ENCODE measurements around the gene NEU3. TPM values are rescaled to one million over a fixed set of nuclear protein-coding genes. Genes with fewer than 3 reads are reported as not detected.

Gene NEU3
- total RNA-seq, 2 experiments from 2014 or later: 44.8 to 56.3 TPM

GRCh38 chr11:75033916-75034315 lies 45.2 kb downstream of the NEU3 start:
- no peaks in the 10 kb centered on the region for H3K9me3 ChIP-seq (ENCODE audit: low read length)
- H3K4me1 ChIP-seq (ENCODE audit: insufficient read depth, low read length, poor library complexity, severe bottlenecking): peaks cover 13% of the 10 kb centered on the region
- TF ChIP-seq CTCF (conservative IDR thresholded peaks at IDR 0.05; ENCODE audit: low read length) (no peak), EZH2phosphoT487 (IDR thresholded peaks at IDR 0.05; ENCODE audit: borderline replicate concordance, low read depth, low read length) (no peak)
- no peaks in the 10 kb centered on the region for H3K9me2 ChIP-seq (ENCODE audit: insufficient read depth, low read length)
- no peak overlapping the region for H2AFZ ChIP-seq (ENCODE audit: low read length)
- no peaks in the 10 kb centered on the region for H3K36me3 ChIP-seq (ENCODE audit: insufficient read depth, low read length)
- no TSS peak for BruUV-seq (replicated peaks)
- ChIA-PET POLR2A (no interaction called here), CTCF (ENCODE audit: unreplicated experiment) (no interaction called here)
- no peak overlapping the region for H3K4me3 ChIP-seq (ENCODE audit: low read depth, low read length, poor library complexity, severe bottlenecking)
- no peak overlapping the region for H3K4me2 ChIP-seq (ENCODE audit: low read length)
- H3K27ac ChIP-seq (ENCODE audit: low read depth, low read length, poor library complexity, severe bottlenecking): no peak overlapping the region
- no peaks in the 10 kb centered on the region for H4K20me1 ChIP-seq (ENCODE audit: insufficient read depth, low read length)
- intact Hi-C loops (cut with micrococcal nuclease; ENCODE audit: unreplicated experiment): no loop called here
- no peak for DNase-seq (ENCODE audit: low spot score)
- no peaks in the 10 kb centered on the region for H3K79me2 ChIP-seq (ENCODE audit: insufficient read depth, low read depth, low read length)

- H3K36me3 ChIP-seq (ENCODE audit: insufficient read depth, low read length): no peaks in the 10 kb centered on the region
- intact Hi-C loops (cut with micrococcal nuclease; ENCODE audit: unreplicated experiment): no loop called here
- H3K4me3 ChIP-seq (ENCODE audit: low read depth, low read length, poor library complexity, severe bottlenecking): no peak overlapping the region
- H2AFZ ChIP-seq (ENCODE audit: low read length): no peak overlapping the region
- peak overlapping the region; percentile 8; the same call in 1 of the 2 replicates for H3K4me2 ChIP-seq (ENCODE audit: low read length)
- DNase-seq (ENCODE audit: low spot score): no peak
- no peaks in the 10 kb centered on the region for H4K20me1 ChIP-seq (ENCODE audit: insufficient read depth, low read length)
- no peaks in the 10 kb centered on the region for H3K9me2 ChIP-seq (ENCODE audit: insufficient read depth, low read length)
- H3K27ac ChIP-seq (ENCODE audit: low read depth, low read length, poor library complexity, severe bottlenecking): no peak overlapping the region
- TF ChIP-seq EZH2phosphoT487 (IDR thresholded peaks at IDR 0.05; ENCODE audit: borderline replicate concordance, low read depth, low read length) (no peak), CTCF (conservative IDR thresholded peaks at IDR 0.05; ENCODE audit: low read length) (no peak)
- H3K79me2 ChIP-seq (ENCODE audit: insufficient read depth, low read depth, low read length): no peaks in the 10 kb centered on the region
- ChIA-PET POLR2A (interaction anchor here (0.7 to 1.5 kb wide), 6 partner anchors 11 to 118 kb away, joined by 3 to 5 read pairs (median 3); no protein-coding TSS in a partner anchor), CTCF (ENCODE audit: unreplicated experiment) (no interaction called here)
- H3K9me3 ChIP-seq (ENCODE audit: low read length): no peaks in the 10 kb centered on the region
- H3K4me1 ChIP-seq (ENCODE audit: insufficient read depth, low read length, poor library complexity, severe bottlenecking): peaks cover 13% of the 10 kb centered on the region
- BruUV-seq (replicated peaks): no TSS peak
Observed at GRCh38 chr11:75035256-75035655, 46.5 kb downstream of the NEU3 start.

GRCh38 chr11:75035911-75036565 lies 47.3 kb downstream of the NEU3 start:
- H4K20me1 ChIP-seq (ENCODE audit: insufficient read depth, low read length): no peaks in the 10 kb centered on the region
- no peaks in the 10 kb centered on the region for H3K9me2 ChIP-seq (ENCODE audit: insufficient read depth, low read length)
- TF ChIP-seq EZH2phosphoT487 (IDR thresholded peaks at IDR 0.05; ENCODE audit: borderline replicate concordance, low read depth, low read length) (no peak), CTCF (conservative IDR thresholded peaks at IDR 0.05; ENCODE audit: low read length) (no peak)
- H2AFZ ChIP-seq (ENCODE audit: low read length): peak overlapping the region; percentile 43; the same call in 1 of the 2 replicates
- DNase-seq (ENCODE audit: low spot score): peak; percentile 16
- POLR2A ChIA-PET: interaction anchor here (0.6 to 1.5 kb wide), 7 partner anchors 10 to 68 kb away, joined by 3 to 8 read pairs (median 4); no protein-coding TSS in a partner anchor
- H3K4me1 ChIP-seq (ENCODE audit: insufficient read depth, low read length, poor library complexity, severe bottlenecking): peaks cover 13% of the 10 kb centered on the region
- peak overlapping the region; percentile 24 for H3K27ac ChIP-seq (ENCODE audit: low read depth, low read length, poor library complexity, severe bottlenecking)
- no TSS peak for BruUV-seq (replicated peaks)
- H3K4me2 ChIP-seq (ENCODE audit: low read length): no peak overlapping the region
- H3K4me3 ChIP-seq (ENCODE audit: low read depth, low read length, poor library complexity, severe bottlenecking): no peak overlapping the region
- H3K36me3 ChIP-seq (ENCODE audit: insufficient read depth, low read length): no peaks in the 10 kb centered on the region
- intact Hi-C loops (cut with micrococcal nuclease; ENCODE audit: unreplicated experiment): no loop called here
- CTCF ChIA-PET (ENCODE audit: unreplicated experiment): interaction anchor here (0.6 kb wide), 1 partner anchor 94 kb away, joined by 4 read pairs; no protein-coding TSS in a partner anchor
- no peaks in the 10 kb centered on the region for H3K9me3 ChIP-seq (ENCODE audit: low read length)
- H3K79me2 ChIP-seq (ENCODE audit: insufficient read depth, low read depth, low read length): no peaks in the 10 kb centered on the region

All from OCI-LY7 (cell line).